Keratinocyte (primary cell): ENCODE measurements around the gene TBC1D7. TPM values are rescaled to one million over a fixed set of nuclear protein-coding genes. Genes with fewer than 3 reads are reported as not detected.

Experiments used
- DNase-seq: peaks from one replicate; pipeline ENCODE4 v3.0.0-alpha.2; 2011; ENCODE audit warnings: low read depth, missing footprints, low spot score
- FAIRE-seq: peaks from 2 replicates; lab custom pipeline; 2011; peaks lifted over from hg19 to GRCh38; lab: Jason Lieb, UNC
- H2AFZ ChIP-seq: 2 replicates; pipeline ENCODE4 v1.6.0; 2012; ENCODE audit warnings: low read length, control low read depth, inconsistent platforms; ENCODE audit not compliant: control insufficient read depth
- H3K27ac ChIP-seq: 2 replicates; pipeline ENCODE4 v1.5.1; 2011; ENCODE audit warnings: low read length; ENCODE audit not compliant: control insufficient read depth, insufficient read depth
- H3K27me3 ChIP-seq: 3 replicates; pipeline ENCODE4 v1.6.0; 2011; ENCODE audit warnings: low read length; ENCODE audit not compliant: control insufficient read depth, insufficient read depth; ENCODE audit errors: extremely low read depth
- H3K36me3 ChIP-seq, 2 experiments: 2 replicates in 1 of 2; 3 replicates in 1 of 2; pipeline ENCODE4 v1.5.1; 2011; ENCODE audit warnings: low read length in 2 of 2, mild to moderate bottlenecking in 1 of 2; ENCODE audit not compliant: control insufficient read depth in 2 of 2, insufficient read depth in 2 of 2; ENCODE audit errors: extremely low read depth in 1 of 2
- H3K4me1 ChIP-seq: 3 replicates; pipeline ENCODE4 v1.5.1; 2011; ENCODE audit warnings: low read length; ENCODE audit not compliant: control insufficient read depth, insufficient read depth; ENCODE audit errors: extremely low read depth
- H3K4me2 ChIP-seq: 3 replicates; pipeline ENCODE4 v1.6.0; 2011; ENCODE audit warnings: low read depth, low read length; ENCODE audit not compliant: control insufficient read depth, insufficient read depth; ENCODE audit errors: extremely low read depth
- H3K4me3 ChIP-seq, 3 experiments: fragments of 200-600 bp in 1 of 3; sonication (generic) in 1 of 3; 2 replicates in 2 of 3; 3 replicates in 1 of 3; pipeline ENCODE4 v1.5.1; 2011 to 2016; ENCODE audit warnings: low read length in 3 of 3, mild to moderate bottlenecking in 3 of 3, control low read depth in 2 of 3, inconsistent platforms in 1 of 3, low read depth in 1 of 3, mixed read lengths in 1 of 3, mixed run types in 1 of 3, moderate library complexity in 1 of 3; ENCODE audit not compliant: control insufficient read depth in 2 of 3, insufficient read depth in 2 of 3; ENCODE audit errors: extremely low read depth in 1 of 3
- H3K79me2 ChIP-seq: 2 replicates; pipeline ENCODE4 v1.6.0; 2012; ENCODE audit warnings: low read length; ENCODE audit not compliant: control insufficient read depth, insufficient read depth
- H3K9ac ChIP-seq: 3 replicates; pipeline ENCODE4 v1.6.0; 2011; ENCODE audit warnings: low read length; ENCODE audit not compliant: control insufficient read depth, insufficient read depth; ENCODE audit errors: extremely low read depth
- H3K9me1 ChIP-seq: 3 replicates; pipeline ENCODE4 v1.6.0; 2011; ENCODE audit warnings: low read length; ENCODE audit not compliant: control insufficient read depth, insufficient read depth; ENCODE audit errors: extremely low read depth
- H3K9me3 ChIP-seq: 2 replicates; pipeline ENCODE4 v1.5.1; 2012; ENCODE audit warnings: low read depth, low read length; ENCODE audit not compliant: control insufficient read depth
- H4K20me1 ChIP-seq: 3 replicates; pipeline ENCODE4 v1.6.0; 2011; ENCODE audit warnings: low read length; ENCODE audit not compliant: control insufficient read depth, insufficient read depth; ENCODE audit errors: extremely low read depth
- EZH2 ChIP-seq: IDR thresholded peaks from one replicate; pipeline ENCODE4 v1.6.1; 2012; ENCODE audit warnings: inconsistent platforms, mild to moderate bottlenecking, low read length, moderate library complexity
- dilution Hi-C: fragments of 300-500 bp; cut with MboI; formaldehyde crosslinking; loops from one replicate; pipeline ENCODE4 v1.7.0; 2020; ENCODE audit warnings: low sequenced_read_pairs; ENCODE audit not compliant: extremely low pct_ligation_motif_present
- polyA plus RNA-seq, 5 experiments: library from polyadenylated mRNA; depleted of rRNA in 3 of 5; stranded (reverse) in 3 of 5; stranded (forward) in 1 of 5; unstranded in 1 of 5; fragments of >200 nt; gene quantifications; 1 replicate in 1 of 5; 2 replicates in 3 of 5; 3 replicates in 1 of 5; pipeline versions ENCODE4 v1.2.1 to v1.2.3, GENCODE V29; 2011 to 2012; ENCODE audit warnings: missing spikeins in 2 of 5, low read depth in 1 of 5, low replicate concordance in 1 of 5
- TF ChIP-seq, protein P1 (sequence below), 3 experiments: IDR thresholded peaks in 1 of 3; conservative IDR thresholded peaks in 1 of 3; optimal IDR thresholded peaks in 1 of 3; 2 replicates in 2 of 3; 3 replicates in 1 of 3; pipeline versions ENCODE3 to v1.5.1; 2011; ENCODE audit warnings: low read length in 3 of 3, mild to moderate bottlenecking in 3 of 3, moderate library complexity in 2 of 3, control low read depth in 1 of 3, inconsistent platforms in 1 of 3; ENCODE audit not compliant: insufficient read depth in 2 of 3; ENCODE audit errors: extremely low read depth in 1 of 3

Gene TBC1D7
- polyA plus RNA-seq, 1 donor (not counting 4 experiments of a cell fraction or from before 2014, with no cell fraction given), result 30.4 TPM

DNA sequence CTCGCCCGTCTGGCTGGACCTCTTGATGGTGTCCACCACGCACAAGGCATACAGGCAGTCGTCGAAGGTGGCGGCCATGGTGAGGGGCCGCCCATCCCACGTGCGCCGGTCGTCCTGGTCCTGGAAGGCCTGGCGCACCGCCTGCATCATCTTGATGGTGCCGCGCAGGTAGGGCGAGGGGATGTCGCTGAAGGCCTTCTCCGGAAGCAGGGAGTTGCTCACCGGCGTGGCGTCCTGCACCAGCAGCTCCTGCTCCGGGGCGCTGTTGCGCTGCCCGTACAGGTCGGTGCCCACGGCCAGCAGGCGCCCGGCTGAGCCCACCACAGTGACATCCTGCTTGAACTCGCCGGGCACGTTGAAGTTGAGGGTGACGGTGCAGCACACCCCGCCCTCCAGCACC is 36.5 kb upstream of the TBC1D7 start:
- no peak overlapping the region for H3K4me2 ChIP-seq
- FAIRE-seq (no peak), DNase-seq (no peak)
- no peaks in the 10 kb centered on the region for H3K9me3 ChIP-seq
- no peaks in the 10 kb centered on the region for H3K79me2 ChIP-seq
- no peaks in the 10 kb centered on the region for H3K9me1 ChIP-seq
- peaks cover 9 to 20% of the 10 kb centered on the region in 2 experiments for H3K36me3 ChIP-seq
- no peaks in the 10 kb centered on the region for H3K27me3 ChIP-seq
- peaks cover 32% of the 10 kb centered on the region for H3K4me1 ChIP-seq
- no peaks in the 10 kb centered on the region for H4K20me1 ChIP-seq
- dilution Hi-C loops, result no loop called here
- TF ChIP-seq, protein P1, sequence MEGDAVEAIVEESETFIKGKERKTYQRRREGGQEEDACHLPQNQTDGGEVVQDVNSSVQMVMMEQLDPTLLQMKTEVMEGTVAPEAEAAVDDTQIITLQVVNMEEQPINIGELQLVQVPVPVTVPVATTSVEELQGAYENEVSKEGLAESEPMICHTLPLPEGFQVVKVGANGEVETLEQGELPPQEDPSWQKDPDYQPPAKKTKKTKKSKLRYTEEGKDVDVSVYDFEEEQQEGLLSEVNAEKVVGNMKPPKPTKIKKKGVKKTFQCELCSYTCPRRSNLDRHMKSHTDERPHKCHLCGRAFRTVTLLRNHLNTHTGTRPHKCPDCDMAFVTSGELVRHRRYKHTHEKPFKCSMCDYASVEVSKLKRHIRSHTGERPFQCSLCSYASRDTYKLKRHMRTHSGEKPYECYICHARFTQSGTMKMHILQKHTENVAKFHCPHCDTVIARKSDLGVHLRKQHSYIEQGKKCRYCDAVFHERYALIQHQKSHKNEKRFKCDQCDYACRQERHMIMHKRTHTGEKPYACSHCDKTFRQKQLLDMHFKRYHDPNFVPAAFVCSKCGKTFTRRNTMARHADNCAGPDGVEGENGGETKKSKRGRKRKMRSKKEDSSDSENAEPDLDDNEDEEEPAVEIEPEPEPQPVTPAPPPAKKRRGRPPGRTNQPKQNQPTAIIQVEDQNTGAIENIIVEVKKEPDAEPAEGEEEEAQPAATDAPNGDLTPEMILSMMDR (optimal IDR thresholded peaks at IDR 0.05 in 1 of 3, IDR thresholded peaks at IDR 0.05 in 1 of 3, conservative IDR thresholded peaks at IDR 0.05 in 1 of 3; ENCODE audit: extremely low read depth in 1 of 3, insufficient read depth in 2 of 3, low read length in 3 of 3), result no peak
- no peak for TF ChIP-seq EZH2
- no peak overlapping the region for H3K4me3 ChIP-seq
- H2AFZ ChIP-seq, result no peak overlapping the region
- H3K9ac ChIP-seq, result no peak overlapping the region
- H3K27ac ChIP-seq, result no peak overlapping the region

DNA sequence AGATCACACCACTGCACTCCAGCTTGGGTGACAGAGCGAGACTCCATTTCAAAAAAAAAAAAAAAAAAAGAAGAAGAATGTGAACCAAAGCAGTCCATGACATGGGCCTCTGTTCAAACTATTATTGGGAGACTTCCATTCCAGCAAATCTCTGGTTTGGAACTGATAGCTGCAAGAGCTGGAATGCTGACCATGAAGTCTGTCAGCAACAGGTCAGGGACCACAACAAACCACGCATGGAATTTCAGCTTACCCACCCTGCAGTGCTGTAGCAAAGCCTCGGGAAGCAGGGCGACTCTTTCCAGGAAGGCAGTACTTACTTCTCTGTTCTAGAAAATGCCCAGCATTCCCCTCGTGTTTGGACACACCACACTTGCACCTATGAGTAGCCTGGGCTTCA is 34.1 kb upstream of the TBC1D7 start:
- Histone ChIP-seq H3K27me3 (no peaks in the 10 kb centered on the region), H4K20me1 (no peaks in the 10 kb centered on the region), H3K4me3 (no peak overlapping the region), H3K9me1 (no peaks in the 10 kb centered on the region), H2AFZ (no peak overlapping the region), H3K9me3 (no peaks in the 10 kb centered on the region), H3K27ac (no peak overlapping the region), H3K36me3 (peaks cover 9 to 20% of the 10 kb centered on the region in 2 experiments), H3K4me1 (peaks cover 19% of the 10 kb centered on the region), H3K4me2 (no peak overlapping the region), H3K79me2 (no peaks in the 10 kb centered on the region), H3K9ac (no peak overlapping the region)
- dilution Hi-C loops, result no loop called here
- no peak for TF ChIP-seq EZH2
- TF ChIP-seq, protein P1 (optimal IDR thresholded peaks at IDR 0.05 in 1 of 3, IDR thresholded peaks at IDR 0.05 in 1 of 3, conservative IDR thresholded peaks at IDR 0.05 in 1 of 3; ENCODE audit: extremely low read depth in 1 of 3, insufficient read depth in 2 of 3, low read length in 3 of 3), result no peak
- FAIRE-seq (no peak), DNase-seq (no peak)
